Adrenal gland (tissue), 5 donors: Measurements from ENCODE around the gene GRIA1.

Experiments
- POLR2A ChIP-seq, 2 donors: fragments of 450-650 bp; IDR thresholded peaks; one replicate each; pipeline ENCODE4 v1.6.1; 2017; ENCODE audit warnings: antibody characterized with exemption in 2 of 2, mild to moderate bottlenecking in 2 of 2, moderate library complexity in 1 of 2
- TF ChIP-seq, protein P1 (sequence below), 6 experiments: fragments of 450-650 bp in 4 of 6; fragments of 200-600 bp in 2 of 6; sonication (generic) in 1 of 6; IDR thresholded peaks; 1 replicate in 5 of 6; 2 replicates in 1 of 6; pipeline versions ENCODE4 v1.5.1 to v1.8.0; 2016 to 2021; ENCODE audit warnings: antibody characterized with exemption in 6 of 6, mild to moderate bottlenecking in 2 of 6, moderate library complexity in 1 of 6
- donor health status: DM: no; HTN: no; CAD: no.

GRCh38 chr5:153558957-153559356 is 68.5 kb downstream of the GRIA1 start:
- TF ChIP-seq, protein P1, sequence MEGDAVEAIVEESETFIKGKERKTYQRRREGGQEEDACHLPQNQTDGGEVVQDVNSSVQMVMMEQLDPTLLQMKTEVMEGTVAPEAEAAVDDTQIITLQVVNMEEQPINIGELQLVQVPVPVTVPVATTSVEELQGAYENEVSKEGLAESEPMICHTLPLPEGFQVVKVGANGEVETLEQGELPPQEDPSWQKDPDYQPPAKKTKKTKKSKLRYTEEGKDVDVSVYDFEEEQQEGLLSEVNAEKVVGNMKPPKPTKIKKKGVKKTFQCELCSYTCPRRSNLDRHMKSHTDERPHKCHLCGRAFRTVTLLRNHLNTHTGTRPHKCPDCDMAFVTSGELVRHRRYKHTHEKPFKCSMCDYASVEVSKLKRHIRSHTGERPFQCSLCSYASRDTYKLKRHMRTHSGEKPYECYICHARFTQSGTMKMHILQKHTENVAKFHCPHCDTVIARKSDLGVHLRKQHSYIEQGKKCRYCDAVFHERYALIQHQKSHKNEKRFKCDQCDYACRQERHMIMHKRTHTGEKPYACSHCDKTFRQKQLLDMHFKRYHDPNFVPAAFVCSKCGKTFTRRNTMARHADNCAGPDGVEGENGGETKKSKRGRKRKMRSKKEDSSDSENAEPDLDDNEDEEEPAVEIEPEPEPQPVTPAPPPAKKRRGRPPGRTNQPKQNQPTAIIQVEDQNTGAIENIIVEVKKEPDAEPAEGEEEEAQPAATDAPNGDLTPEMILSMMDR (IDR thresholded peaks at IDR 0.05) = no peak
- no peak for TF ChIP-seq POLR2A (IDR thresholded peaks at IDR 0.05)
